Islet precursor cell (in vitro differentiated cells): ENCODE results near the gene BUD31.
A peak's percentile ranks its signal among the peaks of the same experiment; 100 is the strongest.

Experiments used
- DNase-seq: peaks from one replicate; pipeline ENCODE4 v3.0.0-alpha.2; 2018

The BUD31 gene

GRCh38 chr7:99437946-99438572 lies 29.3 kb downstream of the BUD31 start:
- no peak for DNase-seq

GRCh38 chr7:99438573-99439480 lies 30.1 kb downstream of the BUD31 start, which contains the start of the genes CPSF4 and PTCD1:
Gene CPSF4, plus strand, starts transcription at chr7:99438943. Its CDS starts 140 bp downstream, at chr7:99439083.
Gene PTCD1, minus strand, starts transcription at chr7:99438798. Its CDS starts 3,556 bp downstream, at chr7:99435242.
- DNase-seq = peak; percentile 99

GRCh38 chr7:99440195-99440594 lies 31.4 kb downstream of the BUD31 start:
- DNase-seq = peak; percentile 70

GRCh38 chr7:99446096-99446495 lies 37.3 kb downstream of the BUD31 start:
- DNase-seq = no peak

GRCh38 chr7:99447943-99448342 lies 39.2 kb downstream of the BUD31 start:
- no peak for DNase-seq

GRCh38 chr7:99448855-99449254 lies 40.1 kb downstream of the BUD31 start:
- no peak for DNase-seq

GRCh38 chr7:99449326-99449725 lies 40.6 kb downstream of the BUD31 start:
- no peak for DNase-seq

GRCh38 chr7:99451936-99452335 lies 43.2 kb downstream of the BUD31 start:
- DNase-seq = no peak

GRCh38 chr7:99452541-99452940 lies 43.8 kb downstream of the BUD31 start:
- DNase-seq = no peak

GRCh38 chr7:99453105-99453504 lies 44.3 kb downstream of the BUD31 start:
- DNase-seq = peak; percentile 51

- DNase-seq = no peak
These were observed 47.1 kb downstream of the BUD31 start for GRCh38 chr7:99455874-99456273.

- DNase-seq = no peak
These were observed 47.5 kb downstream of the BUD31 start for GRCh38 chr7:99456288-99456687.

GRCh38 chr7:99457050-99457649 lies 48.4 kb downstream of the BUD31 start:
- no peak for DNase-seq

GRCh38 chr7:99457650-99458493 lies 49.1 kb downstream of the BUD31 start:
- DNase-seq = no peak

- DNase-seq = peak; percentile 74
These were observed 50.3 kb downstream of the BUD31 start for GRCh38 chr7:99459087-99459486.

- DNase-seq = no peak
These were observed 51.9 kb downstream of the BUD31 start for GRCh38 chr7:99460651-99461050.

GRCh38 chr7:99461221-99461620 lies 52.5 kb downstream of the BUD31 start:
- DNase-seq = no peak

- no peak for DNase-seq
These were observed 56.6 kb downstream of the BUD31 start for GRCh38 chr7:99465421-99465768.

- no peak for DNase-seq
These were observed 59.7 kb downstream of the BUD31 start for GRCh38 chr7:99468336-99468918.
